ENCODE measurements around the gene FYB1. TPM values are rescaled to one million over a fixed set of nuclear protein-coding genes. Genes with fewer than 3 reads are reported as not detected.

FYB1 gene
- total and polyA plus RNA-seq, 2 of the 4 experiments (the other 2 are of a cell fraction) = not detected

DNA sequence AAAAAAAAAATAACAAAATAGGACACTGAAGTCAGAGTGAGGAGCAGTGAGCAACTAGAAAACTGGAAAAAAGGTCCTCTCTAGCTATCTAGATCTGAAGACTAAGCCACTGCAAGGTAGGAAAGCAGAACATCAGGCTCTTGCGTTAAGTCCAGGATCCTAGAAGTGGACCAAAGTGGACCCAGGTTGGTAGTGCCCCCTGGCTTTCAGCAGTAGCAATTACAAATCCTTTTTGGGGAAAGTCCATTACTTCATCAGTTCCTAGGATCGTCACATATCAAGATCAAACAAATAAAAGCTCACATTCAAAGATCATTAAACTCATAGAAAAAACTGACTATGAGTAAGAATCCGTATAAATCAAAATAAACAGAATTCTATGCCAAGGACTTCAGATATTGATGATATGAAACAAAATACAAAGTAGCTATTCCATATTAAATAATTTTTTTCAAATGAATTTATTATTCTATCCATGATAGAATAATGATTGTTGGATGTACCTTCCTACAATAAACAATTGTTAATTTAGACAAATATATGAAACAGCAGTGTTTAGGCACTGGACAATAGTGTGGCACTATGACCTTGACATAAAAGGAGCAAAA is 138.7 kb downstream of the FYB1 start:
- no peak overlapping the region for H2BK120ac ChIP-seq (ENCODE audit: low read depth, low read length)
- H3K18ac ChIP-seq (ENCODE audit: low read depth, low read length) = no peak overlapping the region
- dilution Hi-C loops (cut with HindIII; ENCODE audit: low sequenced_read_pairs, unreplicated experiment) (no loop called here), in situ Hi-C loops (cut with MboI; ENCODE audit: low sequenced_read_pairs) (no loop called here), intact Hi-C loops (cut with micrococcal nuclease) (loop anchor here (1.0 kb wide), 1 partner anchor 86 kb away; no protein-coding TSS in a partner anchor)
- DNase-seq = peak; percentile 73
- no peaks in the 10 kb centered on the region for H3K9me1 ChIP-seq (ENCODE audit: insufficient read depth, low read length)
- no peak overlapping the region for H2AFZ ChIP-seq (replicated peaks; ENCODE audit: low read length, poor library complexity)
- no peak overlapping the region for H4K91ac ChIP-seq (ENCODE audit: insufficient read depth, low read depth, low read length)
- no peak overlapping the region for H3K4ac ChIP-seq (ENCODE audit: low read depth, low read length)
- no peak overlapping the region for H3K4me3 ChIP-seq (ENCODE audit: insufficient read depth, low read depth, low read length)
- CTCF ChIA-PET = interaction anchor here (0.5 to 1.7 kb wide), 11 partner anchors 9 to 194 kb away, joined by 3 to 7 read pairs (median 4); no protein-coding TSS in a partner anchor
- H2AK9ac ChIP-seq (replicated peaks; ENCODE audit: low read depth, low read length, poor library complexity) = no peak overlapping the region
- no peak overlapping the region for H3K23ac ChIP-seq (ENCODE audit: low read depth, low read length)
- H4K5ac ChIP-seq (ENCODE audit: low read depth, low read length) = no peak overlapping the region
- H3K9ac ChIP-seq (ENCODE audit: low read depth, low read length) = no peak overlapping the region
- H4K20me1 ChIP-seq (ENCODE audit: insufficient read depth, low read length) = no peaks in the 10 kb centered on the region
- H4K8ac ChIP-seq (ENCODE audit: low read depth in 2 of 2, low read length in 2 of 2) = no peak overlapping the region
- no peaks in the 10 kb centered on the region for H3K27me3 ChIP-seq (ENCODE audit: control insufficient read depth, insufficient read depth, low read length)
- no peak overlapping the region for H2BK5ac ChIP-seq (ENCODE audit: low read depth, low read length, poor library complexity, severe bottlenecking)
- peaks cover 2 to 3% of the 10 kb centered on the region in 2 experiments; a peak in 1 of 4 replicates for H3K79me1 ChIP-seq (ENCODE audit: low read depth in 1 of 2, low read length in 2 of 2)
- H3K4me1 ChIP-seq (ENCODE audit: control insufficient read depth, insufficient read depth, low read length) = no peaks in the 10 kb centered on the region
- H3K14ac ChIP-seq (replicated peaks; ENCODE audit: low read depth, low read length) = no peak overlapping the region
- H2AK5ac ChIP-seq (ENCODE audit: low read depth, low read length) = no peak overlapping the region
- WGBS, 2 experiments (ENCODE audit: extremely low coverage in 2 of 2, insufficient read length in 1 of 2) = no CpG with 5 or more reads among the region's 3 CpGs
- H2BK20ac ChIP-seq (ENCODE audit: low read depth, low read length) = no peak overlapping the region
- POLR2A ChIA-PET (ENCODE audit: unreplicated experiment) = no interaction called here
- H2BK15ac ChIP-seq (ENCODE audit: low read depth, low read length) = no peak overlapping the region
- no peaks in the 10 kb centered on the region for H3K9me3 ChIP-seq (ENCODE audit: control insufficient read depth, insufficient read depth, low read length)
- peak; percentile 86 for ATAC-seq (ENCODE audit: low read depth)
- no peaks in the 10 kb centered on the region for H3K36me3 ChIP-seq (ENCODE audit: control insufficient read depth, insufficient read depth, low read length)
- TF ChIP-seq MAZ (IDR thresholded peaks at IDR 0.05; ENCODE audit: borderline replicate concordance, low read depth, low read length) = no peak
- TF ChIP-seq SMC3 (IDR thresholded peaks at IDR 0.05; ENCODE audit: low read depth, low read length) = peak; percentile 65
- TF ChIP-seq FOS (IDR thresholded peaks at IDR 0.05; ENCODE audit: low read depth, low read length) = no peak
- peak; percentile 70 for TF ChIP-seq RAD21 (IDR thresholded peaks at IDR 0.05; ENCODE audit: low read length)
- TF ChIP-seq, protein P1, sequence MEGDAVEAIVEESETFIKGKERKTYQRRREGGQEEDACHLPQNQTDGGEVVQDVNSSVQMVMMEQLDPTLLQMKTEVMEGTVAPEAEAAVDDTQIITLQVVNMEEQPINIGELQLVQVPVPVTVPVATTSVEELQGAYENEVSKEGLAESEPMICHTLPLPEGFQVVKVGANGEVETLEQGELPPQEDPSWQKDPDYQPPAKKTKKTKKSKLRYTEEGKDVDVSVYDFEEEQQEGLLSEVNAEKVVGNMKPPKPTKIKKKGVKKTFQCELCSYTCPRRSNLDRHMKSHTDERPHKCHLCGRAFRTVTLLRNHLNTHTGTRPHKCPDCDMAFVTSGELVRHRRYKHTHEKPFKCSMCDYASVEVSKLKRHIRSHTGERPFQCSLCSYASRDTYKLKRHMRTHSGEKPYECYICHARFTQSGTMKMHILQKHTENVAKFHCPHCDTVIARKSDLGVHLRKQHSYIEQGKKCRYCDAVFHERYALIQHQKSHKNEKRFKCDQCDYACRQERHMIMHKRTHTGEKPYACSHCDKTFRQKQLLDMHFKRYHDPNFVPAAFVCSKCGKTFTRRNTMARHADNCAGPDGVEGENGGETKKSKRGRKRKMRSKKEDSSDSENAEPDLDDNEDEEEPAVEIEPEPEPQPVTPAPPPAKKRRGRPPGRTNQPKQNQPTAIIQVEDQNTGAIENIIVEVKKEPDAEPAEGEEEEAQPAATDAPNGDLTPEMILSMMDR (conservative IDR thresholded peaks at IDR 0.05; ENCODE audit: low read depth, low read length) = peak; percentile 75
- no peak overlapping the region for H3K56ac ChIP-seq (ENCODE audit: extremely low read depth, insufficient read depth, low read length)
- H3K27ac ChIP-seq (ENCODE audit: insufficient read depth, low read length) = no peak overlapping the region
- no TSS peak for BruUV-seq (replicated peaks)
- no peak overlapping the region for H3K4me2 ChIP-seq (ENCODE audit: low read depth, low read length)
